Activated CD8-positive, alpha-beta memory T cell treated with anti-CD3 and anti-CD28 coated beads, Interleukin-2, amount 10 ng/mL, durations not matched to agents 7 days and 5 days (primary cell): ENCODE measurements around the gene ANKRD63. TPM values are rescaled to one million over a fixed set of nuclear protein-coding genes. Genes with fewer than 3 reads are reported as not detected.

Experiments
- ATAC-seq: fragments of 150-1000 bp; cut with Tn5 transposase; one replicate; pipeline ENCODE4 v1.10.0; 2021; ENCODE audit warnings: moderate library complexity
- CTCF ChIA-PET: fragments of 350-600 bp; sonication (Branson Sonifier 250); formaldehyde crosslinking; loops from one replicate; lab custom pipeline; 2021; ENCODE audit warnings: antibody characterized with exemption; lab: Charles Lee
- DNase-seq: peaks from one replicate; pipeline ENCODE4 v3.0.0-alpha.2; 2020
- H3K27ac Mint-ChIP-seq: one replicate; pipeline ENCODE4 v1.8.0; 2021; ENCODE audit warnings: mild to moderate bottlenecking, mixed read lengths
- H3K27me3 Mint-ChIP-seq: one replicate; pipeline ENCODE4 v1.8.0; 2021; ENCODE audit warnings: mixed read lengths
- H3K36me3 Mint-ChIP-seq: one replicate; pipeline ENCODE4 v1.8.0; 2021; ENCODE audit warnings: mild to moderate bottlenecking, mixed read lengths
- H3K4me1 Mint-ChIP-seq: one replicate; pipeline ENCODE4 v1.8.0; 2021; ENCODE audit warnings: mixed read lengths
- H3K4me3 Mint-ChIP-seq: one replicate; pipeline ENCODE4 v1.8.0; 2021; ENCODE audit warnings: mild to moderate bottlenecking, moderate library complexity, mixed read lengths
- H3K9me3 Mint-ChIP-seq: one replicate; pipeline ENCODE4 v1.8.0; 2022; ENCODE audit warnings: low read depth, mixed read lengths
- total RNA-seq, 2 experiments: library from RNA; stranded (reverse); gene quantifications; one replicate each; pipeline ENCODE4 v1.2.3, GENCODE V29; 2021

Gene ANKRD63
- total RNA-seq, 2 experiments from 2014 or later, result not detected

DNA sequence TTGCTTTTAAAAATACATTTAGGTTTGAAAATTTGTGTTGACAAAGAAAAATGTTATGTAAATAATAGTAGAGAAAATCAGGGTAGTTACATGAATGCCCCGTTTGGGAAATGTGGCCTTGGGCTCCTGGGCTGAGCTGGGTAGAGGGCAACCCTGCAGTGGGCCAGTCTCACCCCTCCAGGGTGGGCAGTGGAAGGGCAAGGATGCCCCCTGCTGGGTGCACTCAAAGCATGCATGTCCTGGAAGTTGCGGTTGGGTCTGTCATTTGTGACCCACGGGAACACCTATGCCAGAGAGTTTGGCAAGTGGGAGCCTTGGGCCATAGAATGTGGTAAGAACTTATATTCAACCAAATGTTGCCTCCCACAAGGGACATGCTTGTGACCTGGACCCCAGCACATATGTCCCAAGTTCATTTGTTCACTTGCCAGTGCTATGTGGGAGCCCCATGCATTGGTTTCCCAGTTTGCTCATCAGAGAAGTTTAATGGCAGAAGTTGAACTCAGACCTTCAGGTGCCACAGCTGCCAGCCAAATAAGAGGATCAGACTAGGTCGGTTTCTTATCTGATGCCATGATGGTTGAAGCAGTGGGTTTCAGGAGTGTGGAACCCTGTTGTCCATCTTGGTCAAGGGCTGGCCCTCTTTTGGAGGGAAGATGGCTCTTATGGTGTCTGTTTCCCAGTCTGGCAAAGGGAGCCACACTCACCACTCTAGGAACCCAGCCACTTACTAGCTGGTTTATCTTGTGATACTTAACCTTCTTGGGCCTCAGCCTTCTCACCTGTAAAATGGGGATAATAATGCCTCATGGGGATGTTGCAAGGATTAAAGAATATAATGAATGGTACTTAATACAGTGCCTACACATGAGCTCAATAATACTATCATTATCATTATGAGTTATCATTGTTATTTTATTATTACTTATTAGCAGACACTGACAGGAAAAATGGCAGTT is 27.4 kb upstream of the ANKRD63 start:
- peak overlapping the region; percentile 37 for H3K4me3 Mint-ChIP-seq
- peak overlapping the region; percentile 96 for H3K27ac Mint-ChIP-seq
- ATAC-seq (no peak), DNase-seq (peak; percentile 80)
- no peaks in the 10 kb centered on the region for H3K9me3 Mint-ChIP-seq
- H3K36me3 Mint-ChIP-seq, result no peaks in the 10 kb centered on the region
- CTCF ChIA-PET, result interaction anchor here (0.7 to 17.8 kb wide), 20 partner anchors 8 to 280 kb away, joined by 3 to 411 read pairs (median 8); partner anchors contain the start of genes ANKRD63, CCDC9B, INAFM2 and IVD
- peaks cover 24% of the 10 kb centered on the region for H3K27me3 Mint-ChIP-seq
- H3K4me1 Mint-ChIP-seq, result peaks cover 35% of the 10 kb centered on the region

GRCh38 chr15:40309344-40309862 is 26.5 kb upstream of the ANKRD63 start:
- H3K4me1 Mint-ChIP-seq, result peaks cover 37% of the 10 kb centered on the region
- H3K27me3 Mint-ChIP-seq, result peaks cover 20% of the 10 kb centered on the region
- H3K27ac Mint-ChIP-seq, result peak overlapping the region; percentile 96
- no peaks in the 10 kb centered on the region for H3K9me3 Mint-ChIP-seq
- CTCF ChIA-PET, result interaction anchor here (0.7 to 17.8 kb wide), 21 partner anchors 7 to 264 kb away, joined by 3 to 411 read pairs (median 6); partner anchors contain the start of genes ANKRD63, CCDC9B, INAFM2 and IVD
- no peak for DNase-seq
- peak overlapping the region; percentile 91 for H3K4me3 Mint-ChIP-seq
- no peak for ATAC-seq
- no peaks in the 10 kb centered on the region for H3K36me3 Mint-ChIP-seq

- Mint-ChIP-seq H3K4me1 (peaks cover 30% of the 10 kb centered on the region), H3K4me3 (peak within 1 kb of the TSS; percentile 91), H3K9me3 (no peaks in the 10 kb centered on the region)
Measured at GRCh38 chr15:40307421-40308211, 24.8 kb upstream of the ANKRD63 start, which contains the start of gene PLCB2. Gene PLCB2, minus strand, starts transcription at chr15:40307935. Its CDS starts 263 bp downstream, at chr15:40307672.

DNA sequence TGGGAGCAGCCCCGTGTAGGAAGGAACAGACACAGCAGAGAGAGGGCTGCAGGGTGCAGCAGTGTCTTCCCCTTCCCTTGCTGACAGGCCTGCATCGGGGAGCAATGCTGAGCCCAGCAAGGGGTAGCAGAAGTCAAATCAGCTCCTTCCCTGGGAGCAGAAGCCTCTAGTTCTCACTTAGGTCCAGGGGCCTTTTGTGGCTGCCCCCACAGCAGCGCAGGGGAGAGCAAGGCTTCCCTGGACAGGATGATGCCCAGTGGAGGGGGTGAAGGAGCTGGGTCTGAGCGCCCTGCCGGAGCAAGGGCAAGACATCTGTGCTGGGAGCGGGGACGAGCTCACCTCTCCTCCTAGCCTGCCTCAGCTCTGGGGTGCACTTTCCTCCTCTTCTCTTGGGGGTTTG is 24.0 kb upstream of the ANKRD63 start:
- H3K27me3 Mint-ChIP-seq, result peaks cover 2% of the 10 kb centered on the region
- peaks cover 5% of the 10 kb centered on the region for H3K36me3 Mint-ChIP-seq
- H3K27ac Mint-ChIP-seq, result peak overlapping the region; percentile 96
- ATAC-seq (peak; percentile 9), DNase-seq (no peak)
- H3K4me1 Mint-ChIP-seq, result peaks cover 30% of the 10 kb centered on the region
- H3K9me3 Mint-ChIP-seq, result no peaks in the 10 kb centered on the region
- CTCF ChIA-PET, result interaction anchor here (0.9 to 17.8 kb wide), 18 partner anchors 11 to 261 kb away, joined by 3 to 411 read pairs (median 4); partner anchors contain the start of genes ANKRD63, CCDC9B, INAFM2 and IVD
- H3K4me3 Mint-ChIP-seq, result peak overlapping the region; percentile 91

More at GRCh38 chr15:40307421-40308211, 24.8 kb upstream of the ANKRD63 start, which contains the start of gene PLCB2:
- CTCF ChIA-PET, result interaction anchor here (0.7 to 17.8 kb wide), 28 partner anchors 12 to 522 kb away, joined by 3 to 411 read pairs (median 4); partner anchors contain the start of genes ANKRD63, CCDC9B, INAFM2 and IVD
- Mint-ChIP-seq H3K36me3 (peaks cover 5% of the 10 kb centered on the region), H3K27ac (peak within 1 kb of the TSS; percentile 96), H3K27me3 (peaks cover 9% of the 10 kb centered on the region)
- ATAC-seq, result peak; percentile 78
- DNase-seq, result peak; percentile 81

DNA sequence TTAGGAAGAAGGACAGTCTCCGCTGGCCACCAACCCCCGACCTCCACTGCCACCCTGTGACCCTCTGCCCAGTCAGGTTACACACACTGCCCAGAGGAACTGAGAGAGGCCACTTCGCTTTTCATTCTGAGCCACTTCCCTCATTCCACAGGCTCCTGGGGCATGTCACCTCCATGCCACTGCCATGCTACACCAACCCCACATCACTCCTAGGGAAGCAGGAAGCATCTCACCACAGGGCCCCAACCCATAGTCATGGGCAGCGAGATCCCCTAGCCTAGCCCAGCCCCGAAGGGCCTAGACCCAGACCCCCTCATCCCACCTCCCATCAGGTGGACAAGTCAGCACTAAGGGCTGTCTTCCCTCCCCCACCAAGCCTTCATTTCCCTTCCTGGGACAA is 23.5 kb upstream of the ANKRD63 start:
- DNase-seq (no peak), ATAC-seq (no peak)
- CTCF ChIA-PET, result interaction anchor here (0.9 to 17.8 kb wide), 16 partner anchors 14 to 259 kb away, joined by 3 to 411 read pairs (median 5); partner anchors contain the start of genes ANKRD63, CCDC9B, INAFM2 and IVD
- Mint-ChIP-seq H3K4me3 (peak overlapping the region; percentile 91), H3K27me3 (no peaks in the 10 kb centered on the region), H3K27ac (peak overlapping the region; percentile 96), H3K4me1 (peaks cover 30% of the 10 kb centered on the region), H3K9me3 (no peaks in the 10 kb centered on the region), H3K36me3 (peaks cover 10% of the 10 kb centered on the region)

- no peaks in the 10 kb centered on the region for H3K9me3 Mint-ChIP-seq
- DNase-seq, result no peak
- peaks cover 30% of the 10 kb centered on the region for H3K4me1 Mint-ChIP-seq
- peaks cover 19% of the 10 kb centered on the region for H3K36me3 Mint-ChIP-seq
- H3K27ac Mint-ChIP-seq, result no peak overlapping the region
- no peak for ATAC-seq
- CTCF ChIA-PET, result interaction anchor here (0.8 to 2.3 kb wide), 9 partner anchors 15 to 88 kb away, joined by 3 to 19 read pairs (median 3); partner anchors contain the start of gene ANKRD63
- no peak overlapping the region for H3K4me3 Mint-ChIP-seq
- H3K27me3 Mint-ChIP-seq, result no peaks in the 10 kb centered on the region
Measured at GRCh38 chr15:40305281-40305680, 22.4 kb upstream of the ANKRD63 start.

GRCh38 chr15:40303576-40303975 is 20.7 kb upstream of the ANKRD63 start:
- Mint-ChIP-seq H3K4me3 (no peak overlapping the region), H3K27ac (no peak overlapping the region), H3K36me3 (peaks cover 32% of the 10 kb centered on the region), H3K27me3 (no peaks in the 10 kb centered on the region), H3K4me1 (peaks cover 14% of the 10 kb centered on the region), H3K9me3 (no peaks in the 10 kb centered on the region)
- ATAC-seq (no peak), DNase-seq (no peak)
- CTCF ChIA-PET, result interaction anchor here (0.9 to 3.1 kb wide), 4 partner anchors 29 to 54 kb away, joined by 3 to 15 read pairs (median 4); partner anchors contain the start of genes CCDC9B and DISP2

- Mint-ChIP-seq H3K27ac (no peak overlapping the region), H3K27me3 (no peaks in the 10 kb centered on the region), H3K4me3 (no peak overlapping the region), H3K9me3 (no peaks in the 10 kb centered on the region), H3K4me1 (peaks cover 12% of the 10 kb centered on the region), H3K36me3 (peaks cover 34% of the 10 kb centered on the region)
- DNase-seq, result no peak
- CTCF ChIA-PET, result interaction anchor here (0.9 to 3.1 kb wide), 4 partner anchors 29 to 55 kb away, joined by 3 to 15 read pairs (median 4); partner anchors contain the start of genes CCDC9B and DISP2
- ATAC-seq, result no peak
Measured at GRCh38 chr15:40302981-40303380, 20.1 kb upstream of the ANKRD63 start.

- CTCF ChIA-PET, result interaction anchor here (0.6 to 3.1 kb wide), 5 partner anchors 8 to 55 kb away, joined by 3 to 15 read pairs (median 3); partner anchors contain the start of gene DISP2
Measured at GRCh38 chr15:40302288-40302886, 19.5 kb upstream of the ANKRD63 start.

DNA sequence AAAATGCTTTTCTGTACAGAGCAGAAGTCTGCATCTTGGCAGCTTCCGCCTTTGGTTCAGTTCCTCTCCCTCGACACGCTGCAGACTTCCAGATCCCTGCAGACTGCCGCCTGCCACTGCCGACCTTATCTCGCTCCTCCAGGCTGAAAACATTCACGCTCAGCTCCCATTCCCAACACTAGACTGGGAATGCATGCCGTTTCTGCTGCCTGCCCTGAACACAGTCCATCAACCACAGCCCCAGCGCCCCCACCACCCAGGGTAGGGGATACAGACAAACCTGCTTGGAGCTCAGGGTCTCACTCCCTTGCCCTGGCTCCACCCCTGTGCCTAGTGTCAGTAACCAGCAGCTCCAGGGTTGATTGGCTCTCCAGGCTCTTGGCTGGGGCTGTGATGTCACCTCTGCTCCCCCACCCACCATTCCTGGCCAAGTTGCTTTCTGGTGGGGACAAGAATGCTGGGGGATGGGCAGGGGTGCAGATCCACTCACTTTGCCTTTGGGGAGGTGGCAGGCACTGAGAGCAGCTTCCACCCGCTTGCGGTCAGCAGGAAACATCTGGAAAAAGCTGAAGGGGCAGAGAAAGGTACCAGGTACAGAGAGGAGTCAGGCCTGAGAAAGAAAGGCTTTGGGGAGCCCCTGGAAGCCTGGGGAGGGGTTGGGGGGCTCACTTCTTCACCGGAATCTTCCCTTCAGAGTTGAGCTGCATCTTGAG is 18.8 kb upstream of the ANKRD63 start:
- H3K27ac Mint-ChIP-seq, result no peak overlapping the region
- H3K36me3 Mint-ChIP-seq, result peaks cover 37% of the 10 kb centered on the region
- ATAC-seq, result no peak
- H3K4me3 Mint-ChIP-seq, result no peak overlapping the region
- H3K27me3 Mint-ChIP-seq, result no peaks in the 10 kb centered on the region
- peaks cover 11% of the 10 kb centered on the region for H3K4me1 Mint-ChIP-seq
- DNase-seq, result no peak
- CTCF ChIA-PET, result interaction anchor here (0.6 to 3.1 kb wide), 7 partner anchors 9 to 202 kb away, joined by 3 to 15 read pairs (median 5); no protein-coding TSS in a partner anchor
- no peaks in the 10 kb centered on the region for H3K9me3 Mint-ChIP-seq

More at GRCh38 chr15:40302288-40302886, 19.5 kb upstream of the ANKRD63 start:
- H3K4me1 Mint-ChIP-seq, result peaks cover 12% of the 10 kb centered on the region
- no peak overlapping the region for H3K4me3 Mint-ChIP-seq
- peaks cover 37% of the 10 kb centered on the region for H3K36me3 Mint-ChIP-seq
- no peak for ATAC-seq
- no peak overlapping the region for H3K27ac Mint-ChIP-seq
- H3K9me3 Mint-ChIP-seq, result no peaks in the 10 kb centered on the region
- H3K27me3 Mint-ChIP-seq, result no peaks in the 10 kb centered on the region
- DNase-seq, result no peak

DNA sequence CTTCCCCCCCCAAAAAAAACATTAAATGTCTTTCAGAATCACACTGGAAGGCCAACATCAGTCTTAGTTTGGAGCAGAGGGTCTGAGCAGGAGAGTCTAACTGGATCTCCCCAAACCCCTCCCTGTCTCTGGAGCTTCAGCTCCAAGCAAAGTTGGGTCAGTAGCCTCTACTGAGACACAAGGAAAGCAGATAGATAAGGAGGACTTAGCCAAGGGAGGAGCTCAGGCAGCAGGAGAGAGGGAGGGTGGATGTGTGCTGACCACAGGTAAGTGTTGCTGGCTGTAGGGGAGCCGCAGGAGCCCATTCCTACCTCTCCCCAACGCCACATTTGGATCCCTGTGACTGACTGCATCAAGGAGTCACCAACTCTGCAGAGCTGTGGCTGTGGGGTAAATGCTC is 17.9 kb upstream of the ANKRD63 start:
- H3K4me3 Mint-ChIP-seq, result no peak overlapping the region
- no peak overlapping the region for H3K27ac Mint-ChIP-seq
- no peaks in the 10 kb centered on the region for H3K9me3 Mint-ChIP-seq

More for the DNA sequence above, 17.9 kb upstream of the ANKRD63 start:
- Mint-ChIP-seq H3K36me3 (peaks cover 37% of the 10 kb centered on the region), H3K27me3 (no peaks in the 10 kb centered on the region), H3K4me1 (peaks cover 4% of the 10 kb centered on the region)
- DNase-seq (no peak), ATAC-seq (no peak)
- CTCF ChIA-PET, result interaction anchor here (1.1 to 1.6 kb wide), 4 partner anchors 21 to 26 kb away, joined by 3 to 10 read pairs (median 4); partner anchors contain the start of gene INAFM2
